Activated naive CD4-positive, alpha-beta T cell (primary cell): ENCODE results near the gene ZNF630.
"Not testable (repeated sequence)": the region's sequence is repeated elsewhere in the genome, so short reads cannot be mapped to it uniquely, and the experiment has no call there.

Experiments used
- DNase-seq, 4 experiments: peaks; one replicate each; lab custom pipeline; 2025; lab: John Stamatoyannopoulos, UW

ZNF630 gene

DNA sequence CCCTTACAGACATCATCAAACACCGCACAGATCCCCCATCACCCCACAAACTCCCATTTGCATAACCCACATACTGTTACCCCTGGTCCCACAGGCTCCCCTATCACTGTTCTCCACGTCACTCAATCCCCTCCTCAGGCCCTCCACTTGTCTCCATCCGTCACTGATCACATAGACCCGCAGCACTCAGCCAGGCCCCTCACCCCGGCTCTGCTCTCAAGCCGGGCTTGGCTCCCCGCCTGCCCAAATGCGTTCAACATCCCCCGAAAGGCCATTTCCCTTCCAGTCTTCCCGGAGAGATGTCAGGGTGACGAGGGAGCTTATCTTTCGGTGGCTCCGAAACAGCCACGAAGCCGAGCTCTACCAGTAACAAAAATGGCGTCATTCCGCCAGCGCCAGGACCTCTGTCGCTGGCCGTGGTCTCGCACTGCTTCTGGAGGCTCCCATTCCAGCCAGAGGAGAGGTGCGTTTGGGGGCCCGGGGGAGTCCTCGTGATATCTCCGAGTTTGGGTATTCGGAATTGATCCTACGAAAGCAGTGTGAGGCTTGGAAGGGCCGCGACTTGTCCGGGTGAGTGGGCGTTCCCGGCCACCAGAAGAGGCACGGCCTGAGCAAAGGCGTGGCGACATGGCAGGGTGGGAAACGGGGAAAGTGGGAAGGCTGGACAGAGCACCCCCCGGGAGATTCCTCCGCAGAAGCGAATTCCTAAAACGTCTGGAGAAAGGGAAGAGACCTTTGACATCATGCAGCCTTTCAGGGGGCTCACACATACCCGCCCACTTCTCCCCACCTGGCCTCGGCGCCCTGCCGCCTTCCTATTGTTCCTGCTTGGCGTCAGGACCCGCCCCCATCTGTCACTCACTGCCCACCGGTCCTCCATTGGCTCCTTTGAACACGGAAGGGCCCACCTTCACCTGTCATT lies at the start of gene ZNF630:
ZNF630 (minus strand) TSS at position 577 of the 922 bp plus-strand sequence. CDS start 4,754 bp downstream, outside the sequence.
- peak in 3 of 4 experiments; percentile 2 to 36 (median 12) for DNase-seq

DNA sequence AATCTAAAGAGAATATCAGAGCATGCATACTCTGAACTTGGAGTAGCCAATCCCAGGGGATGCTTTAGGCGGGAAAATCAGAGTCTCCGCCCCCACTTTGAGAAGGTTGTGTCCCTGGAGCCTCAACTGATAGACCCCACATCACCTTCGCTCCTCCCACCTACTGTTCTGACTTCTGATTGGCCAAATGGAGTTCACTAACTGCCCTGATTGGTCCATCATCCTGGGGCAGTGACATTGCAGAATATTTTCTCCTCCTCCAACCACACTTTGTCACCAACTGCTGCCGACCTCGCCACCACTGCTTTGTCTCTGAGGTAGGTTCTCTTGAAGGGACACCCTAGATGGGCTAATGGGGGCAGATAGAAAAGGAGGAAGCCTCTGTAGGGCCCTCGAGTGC lies 36.3 kb upstream of the ZNF630 start:
- no peak for DNase-seq

DNA sequence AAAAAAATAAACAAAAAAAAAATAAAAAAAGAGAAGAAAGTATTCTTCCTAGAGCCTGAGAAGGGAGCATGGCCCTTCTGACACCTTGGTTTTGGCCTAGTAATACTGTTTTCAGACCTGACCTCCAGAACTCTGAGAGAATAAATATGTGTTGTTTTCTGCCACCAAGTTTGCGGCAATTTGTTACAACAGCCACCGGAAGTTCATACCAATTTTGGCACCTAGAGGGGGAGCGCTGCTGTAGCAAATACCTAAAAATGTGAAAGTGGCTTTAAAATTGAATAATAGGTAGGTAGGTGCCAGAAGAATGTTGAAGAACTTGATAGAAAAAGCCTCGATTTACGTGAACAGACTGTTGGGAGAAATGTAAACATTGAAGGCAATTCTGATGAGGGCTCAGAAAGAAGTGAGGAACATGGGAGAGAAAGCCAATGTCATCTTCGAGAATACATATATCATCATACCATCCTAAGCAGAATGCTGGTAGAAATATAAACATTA lies 31.5 kb upstream of the ZNF630 start:
- no peak for DNase-seq

GRCh38 chrX:48101443-48101842 lies 30.0 kb upstream of the ZNF630 start:
- DNase-seq: no peak

DNA sequence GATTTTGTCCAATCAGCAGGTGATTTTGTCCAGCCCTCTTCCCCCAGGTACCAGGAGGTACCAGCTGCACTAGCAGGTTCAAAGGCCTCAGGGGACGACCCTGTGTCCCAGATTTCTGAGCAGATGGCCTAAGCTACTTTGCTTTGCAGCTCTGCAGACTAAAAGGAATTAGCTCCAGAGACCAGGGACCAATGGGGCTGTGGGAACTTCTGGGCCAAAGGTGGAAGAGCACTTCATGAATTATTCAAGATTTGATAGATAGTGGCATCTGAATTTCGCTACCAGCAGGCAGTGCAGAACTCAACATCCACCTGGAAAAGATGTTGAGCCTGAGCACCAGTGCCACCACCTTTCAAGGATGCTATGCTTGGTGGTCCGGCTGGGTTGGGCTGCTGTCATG lies 21.1 kb upstream of the ZNF630 start:
- not testable (repeated sequence) for DNase-seq

DNA sequence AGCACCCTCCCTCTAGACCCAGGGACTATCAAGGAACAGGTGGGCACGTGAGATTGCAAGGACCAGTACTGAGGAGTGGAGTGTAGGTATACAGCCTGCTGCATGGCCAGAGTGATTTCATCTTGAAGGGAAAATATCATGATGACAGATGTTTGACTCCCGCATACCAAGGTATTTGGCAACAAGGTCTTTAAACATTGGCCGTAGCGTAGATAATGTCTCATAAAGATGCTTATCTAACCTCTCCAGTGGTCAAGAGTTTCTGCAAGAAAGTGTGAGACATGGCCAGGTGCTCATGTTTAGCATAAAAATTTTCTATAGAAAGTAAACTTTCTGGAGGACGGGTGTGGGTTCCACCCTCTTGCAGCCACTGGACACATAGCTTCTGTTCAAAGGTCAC lies 18.7 kb upstream of the ZNF630 start:
- DNase-seq: no peak

DNA sequence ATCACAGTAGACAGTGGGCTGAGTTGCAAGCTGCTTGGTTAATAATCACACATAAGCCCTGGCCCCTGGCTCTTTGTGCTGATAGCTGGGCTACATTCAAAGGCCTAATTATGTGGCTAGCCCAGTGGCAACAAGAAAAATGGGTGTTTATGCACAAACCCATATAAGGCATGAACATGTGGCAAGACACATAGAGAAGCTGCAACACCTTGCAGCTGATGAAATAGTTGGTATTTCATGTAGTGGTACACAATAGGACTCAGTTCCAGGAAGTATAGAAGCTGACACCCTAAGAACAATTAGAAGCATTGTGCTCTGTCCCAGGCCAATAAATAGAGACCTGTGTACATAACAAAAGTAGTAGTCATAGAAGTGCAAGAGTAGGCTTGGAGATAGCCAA lies 14.6 kb upstream of the ZNF630 start:
- DNase-seq: no peak

GRCh38 chrX:48083706-48084105 lies 12.3 kb upstream of the ZNF630 start:
- DNase-seq: no peak

GRCh38 chrX:48083212-48083611 lies 11.8 kb upstream of the ZNF630 start:
- DNase-seq: peak in 2 of 4 experiments; percentile 1 to 3

- no peak for DNase-seq
Observed at GRCh38 chrX:48076343-48076742, 4.9 kb upstream of the ZNF630 start.

- DNase-seq: no peak
Observed at GRCh38 chrX:48071986-48072605, 656 bp upstream of the ZNF630 start.

GRCh38 chrX:48068096-48068887 lies 3.1 kb downstream of the ZNF630 start:
- no peak for DNase-seq

- DNase-seq: no peak
Observed at GRCh38 chrX:48064261-48064660, 7.2 kb downstream of the ZNF630 start.

- DNase-seq: no peak
Observed at GRCh38 chrX:48059296-48059639, 12.2 kb downstream of the ZNF630 start.

- no peak for DNase-seq
Observed at GRCh38 chrX:48058621-48059295, 12.7 kb downstream of the ZNF630 start.

GRCh38 chrX:48046846-48047245 lies 24.6 kb downstream of the ZNF630 start:
- DNase-seq: no peak

DNA sequence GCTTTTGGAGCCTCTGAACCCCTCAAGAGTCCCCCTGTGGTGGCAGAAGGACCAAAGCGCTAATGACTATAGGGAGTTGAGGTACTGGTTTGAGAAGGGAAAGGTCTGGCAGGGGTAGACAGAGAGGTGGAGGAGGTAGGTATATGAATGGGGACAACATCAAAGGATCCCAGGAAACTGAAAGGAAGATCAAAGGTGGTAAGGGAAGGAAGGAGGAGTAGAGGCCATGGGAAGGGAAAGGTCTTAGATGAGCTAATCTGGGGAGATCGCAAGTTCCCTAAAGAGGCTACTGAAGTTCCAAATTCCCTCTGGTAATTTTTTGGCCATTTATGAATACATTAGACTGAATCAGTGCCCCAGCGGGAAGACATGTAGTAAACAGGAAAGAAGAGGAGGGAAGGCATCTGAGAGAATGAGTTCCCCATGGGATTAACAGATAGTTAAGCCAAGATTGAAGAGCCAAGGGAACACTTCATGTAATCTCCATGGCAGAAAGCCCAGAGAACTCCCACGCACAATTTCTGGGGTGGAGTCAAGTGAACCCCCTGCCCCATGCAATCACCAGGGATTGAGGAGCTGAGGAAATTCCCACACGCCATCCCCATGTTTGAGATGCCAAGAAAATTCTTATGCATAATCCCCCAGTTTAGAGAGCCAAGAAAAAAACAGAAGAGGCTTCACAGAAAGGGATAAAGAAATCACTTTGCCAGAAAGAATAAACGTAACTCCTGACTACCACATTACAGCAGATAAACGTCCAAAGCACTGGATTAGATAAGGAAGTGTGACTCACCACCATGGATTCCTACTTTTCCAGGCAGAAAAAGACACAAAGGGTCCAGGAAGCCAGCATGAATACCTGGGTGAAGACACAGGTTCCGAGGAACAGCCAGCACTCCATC lies 25.8 kb downstream of the ZNF630 start:
- DNase-seq: no peak

DNA sequence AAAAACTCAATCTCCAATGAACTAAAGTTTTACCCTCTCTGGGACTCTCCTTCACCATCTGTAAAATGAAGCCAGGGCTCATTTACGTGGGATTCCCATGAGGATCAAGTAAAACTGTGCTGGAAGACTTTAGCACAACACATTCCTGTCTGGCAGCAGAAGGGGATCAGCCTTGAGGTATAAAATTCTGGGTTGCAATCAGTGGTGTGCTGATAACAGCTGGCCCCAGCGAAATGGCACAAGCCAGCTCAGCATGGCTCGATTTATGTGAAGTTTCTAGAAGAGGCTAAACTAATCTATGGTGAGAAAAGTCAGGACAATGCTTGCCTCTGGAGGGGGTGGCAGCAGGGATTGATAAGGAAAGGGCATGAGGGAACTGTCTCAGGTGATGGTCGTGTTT lies 28.4 kb downstream of the ZNF630 start:
- no peak for DNase-seq

GRCh38 chrX:48035891-48036290 lies 35.5 kb downstream of the ZNF630 start:
- no peak for DNase-seq

GRCh38 chrX:48030641-48031173 lies 40.7 kb downstream of the ZNF630 start:
- DNase-seq: not testable (repeated sequence)
